Thymus (tissue), 11 donors: ENCODE data around the gene MTFP1. TPM values are rescaled to one million over a fixed set of nuclear protein-coding genes. Genes with fewer than 3 reads are reported as not detected.
"Not testable (repeated sequence)": the region's sequence is repeated elsewhere in the genome, so short reads cannot be mapped to it uniquely, and the experiment has no call there.

Source experiments
- DNase-seq, 9 donors: peaks; one replicate each; pipeline ENCODE4 v3.0.0-alpha.2; 2013; ENCODE audit warnings: low spot score in 9 of 9, low read depth in 6 of 9, missing footprints in 1 of 9
- H3K27ac ChIP-seq, 2 donors: one replicate each; pipeline ENCODE4 v1.5.1; 2013; ENCODE audit warnings: control low read depth in 1 of 2, low read depth in 1 of 2, low read length in 1 of 2, mild to moderate bottlenecking in 1 of 2, moderate library complexity in 1 of 2
- H3K27me3 ChIP-seq, 2 donors: one replicate each; pipeline ENCODE4 v1.5.1; 2013; ENCODE audit warnings: low read length in 1 of 2; ENCODE audit not compliant: control insufficient read depth in 2 of 2, insufficient read depth in 1 of 2
- H3K36me3 ChIP-seq, 2 donors: one replicate each; pipeline ENCODE4 v1.5.1; 2013; ENCODE audit warnings: low read length in 1 of 2, mild to moderate bottlenecking in 1 of 2, moderate library complexity in 1 of 2; ENCODE audit not compliant: control insufficient read depth in 2 of 2, insufficient read depth in 2 of 2
- H3K4me1 ChIP-seq, 2 donors: one replicate each; pipeline ENCODE4 v1.5.1; 2013; ENCODE audit warnings: low read length in 2 of 2; ENCODE audit not compliant: control insufficient read depth in 2 of 2, insufficient read depth in 2 of 2
- H3K4me3 ChIP-seq, 2 donors: one replicate each; pipeline ENCODE4 v1.5.1; 2013; ENCODE audit warnings: low read length in 2 of 2, control low read depth in 1 of 2, mild to moderate bottlenecking in 1 of 2
- H3K9me3 ChIP-seq, 2 donors: one replicate each; pipeline ENCODE4 v1.5.1; 2013; ENCODE audit warnings: low read length in 1 of 2, mild to moderate bottlenecking in 1 of 2; ENCODE audit not compliant: control insufficient read depth in 2 of 2, insufficient read depth in 1 of 2
- whole genome bisulfite sequencing: extraction: QIAGEN DNeasy Blood & Tissue Kit; methylation state at CpG from one replicate; pipeline ENCODE4 v1.1.7; 2013; 5-methylcytosine and 5-hydroxymethylcytosine counted together
- polyA plus RNA-seq: library from polyadenylated mRNA; stranded (reverse); fragments of 200-250 nt; gene quantifications from one replicate; pipeline ENCODE4 v1.2.3, GENCODE V29; 2013
- total RNA-seq: library from RNA; stranded (reverse); fragments of 120-200 nt; gene quantifications from one replicate; pipeline ENCODE4 v1.2.4, GENCODE V29; 2013
- donor health status: healthy.

MTFP1 gene
- total and polyA plus RNA-seq, 2 donors = 11.1 to 23.9 TPM

DNA sequence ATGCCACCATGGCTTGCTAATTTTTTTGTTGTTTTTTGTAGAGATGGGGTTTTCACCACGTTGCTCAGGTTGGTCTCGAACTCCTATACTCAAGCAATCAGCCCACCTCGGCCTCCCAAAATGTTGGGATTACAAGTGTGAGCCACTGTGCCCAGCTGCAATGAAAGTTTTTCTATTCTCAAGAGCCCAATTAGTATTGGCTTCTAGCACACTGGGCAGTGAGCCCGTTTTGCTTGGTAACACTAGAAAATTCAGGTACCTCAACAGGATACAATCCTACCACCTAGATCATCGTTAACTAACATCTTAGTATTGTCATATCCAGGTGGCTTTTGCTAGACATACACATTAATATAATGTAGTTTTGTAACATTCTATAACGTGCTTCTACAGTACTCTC, 27.3 kb downstream of the MTFP1 start:
- Histone ChIP-seq H3K4me3 (no peak overlapping the region), H3K4me1 (no peaks in the 10 kb centered on the region), H3K36me3 (no peaks in the 10 kb centered on the region), H3K27me3 (peaks cover 0 to 4% of the 10 kb centered on the region in 2 donors), H3K27ac (no peak overlapping the region), H3K9me3 (peaks cover 0 to 4% of the 10 kb centered on the region in 2 donors)
- WGBS = 90% methylated on average over 6 of the region's 6 CpGs
- no peak for DNase-seq

DNA sequence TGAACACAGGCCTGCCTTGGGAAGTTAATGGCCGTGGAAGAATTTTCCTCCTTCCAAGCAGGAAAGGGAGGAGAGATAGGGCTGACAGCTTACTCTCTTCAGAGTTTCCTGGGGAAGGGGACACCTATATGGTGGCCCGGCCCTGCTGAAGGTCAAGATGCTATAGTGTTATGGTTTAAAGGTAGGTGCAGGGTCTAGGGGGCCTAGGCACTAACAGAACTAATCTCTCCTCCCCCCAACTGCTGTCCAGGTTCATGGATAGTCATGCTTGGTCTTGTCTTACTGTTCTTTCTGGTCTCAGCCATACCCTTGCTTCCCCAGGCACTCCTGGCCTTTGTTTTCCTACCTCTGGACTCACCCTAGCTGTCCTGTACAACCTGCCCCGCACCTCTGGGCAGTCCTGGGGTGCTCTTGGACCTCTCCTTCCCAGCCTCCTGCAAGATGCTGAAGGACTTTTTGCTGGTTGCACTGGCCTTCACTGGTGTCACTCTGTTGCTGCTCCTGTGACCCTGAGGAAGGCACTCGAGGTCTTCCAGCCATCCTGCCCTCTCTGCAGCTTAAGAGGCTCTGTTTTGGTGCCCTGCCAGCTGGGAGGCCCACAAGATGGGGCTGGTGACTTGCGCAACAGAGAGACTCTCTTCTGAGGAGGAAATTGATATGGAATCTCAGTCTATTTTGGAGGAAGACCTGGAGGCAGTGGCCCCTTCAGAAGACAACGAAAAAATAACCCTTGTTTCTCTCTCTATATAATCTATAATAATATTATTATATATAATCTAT, 28.4 kb downstream of the MTFP1 start:
- Histone ChIP-seq H3K27ac (no peak overlapping the region), H3K4me3 (no peak overlapping the region), H3K9me3 (peaks cover 0 to 4% of the 10 kb centered on the region in 2 donors), H3K27me3 (peaks cover 0 to 2% of the 10 kb centered on the region in 2 donors), H3K4me1 (no peaks in the 10 kb centered on the region), H3K36me3 (no peaks in the 10 kb centered on the region)
- DNase-seq = peak in 3 of 9 donors; percentile 22 to 49 (median 27)
- WGBS = 74% methylated on average over 6 of the region's 6 CpGs

DNA sequence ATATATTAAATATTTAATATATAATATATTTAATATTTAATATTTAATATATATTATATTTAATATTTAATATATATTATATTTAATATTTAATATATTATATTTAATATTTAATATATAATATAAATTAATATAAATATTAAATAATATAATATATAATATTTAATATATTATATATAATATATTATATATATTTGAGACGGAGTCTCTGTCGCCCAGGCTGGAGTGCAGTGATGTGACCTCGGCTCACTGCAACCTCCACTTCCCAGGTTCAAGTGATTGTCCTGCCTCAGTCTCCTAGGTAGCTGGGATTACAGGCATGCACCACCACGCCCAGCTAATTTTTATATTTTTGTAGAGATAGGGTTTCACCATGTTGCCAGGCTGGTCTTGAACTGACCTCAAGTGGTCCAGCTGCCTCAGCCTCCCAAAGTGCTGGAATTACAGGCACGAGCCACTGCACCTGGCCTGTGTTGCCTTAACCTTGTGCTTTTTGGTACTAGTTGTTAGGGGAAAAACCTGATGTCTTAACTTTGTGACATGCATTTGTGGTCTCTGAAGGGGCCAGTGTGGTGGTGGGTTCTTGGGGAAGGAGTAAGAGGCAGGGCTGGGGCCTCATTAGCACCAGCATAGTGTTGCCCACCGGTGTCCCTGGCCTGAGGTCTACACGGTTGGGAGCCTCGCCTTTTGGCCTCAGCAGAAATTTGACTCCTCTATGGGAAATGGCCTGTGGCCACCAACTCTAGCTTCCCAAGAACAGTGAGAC, 29.7 kb downstream of the MTFP1 start:
- peaks cover 0 to 2% of the 10 kb centered on the region in 2 donors for H3K27me3 ChIP-seq
- H3K4me3 ChIP-seq = no peak overlapping the region
- no peaks in the 10 kb centered on the region for H3K4me1 ChIP-seq
- H3K36me3 ChIP-seq = no peaks in the 10 kb centered on the region
- no peak overlapping the region for H3K27ac ChIP-seq
- 89% methylated on average over 8 of the region's 8 CpGs for WGBS
- peak in 1 of 9 donors; percentile 24 for DNase-seq
- H3K9me3 ChIP-seq = peaks cover 0 to 4% of the 10 kb centered on the region in 2 donors

DNA sequence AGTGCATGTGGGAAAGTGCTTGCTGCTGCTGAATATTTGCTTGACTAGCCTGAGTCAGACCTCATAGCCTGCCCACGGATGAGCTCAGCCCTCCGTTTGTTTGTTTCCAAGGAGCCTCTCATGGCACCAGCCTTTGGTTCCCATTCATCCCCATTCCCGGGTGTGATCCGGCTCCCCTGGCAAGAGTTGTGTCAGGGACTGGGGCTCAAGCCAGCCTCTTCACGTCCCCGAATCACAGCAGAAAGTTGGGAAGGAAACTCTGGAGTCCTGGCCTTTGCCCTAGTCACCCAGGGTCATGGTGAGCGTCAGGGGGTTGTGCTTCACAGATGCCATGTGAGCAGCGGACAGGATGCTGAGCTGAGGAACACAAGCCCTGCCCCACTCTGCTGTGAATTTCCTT, 32.4 kb downstream of the MTFP1 start:
- no peak for DNase-seq
- 86% methylated on average over 8 of the region's 8 CpGs for WGBS
- H3K27me3 ChIP-seq = no peaks in the 10 kb centered on the region
- peaks cover 0 to 4% of the 10 kb centered on the region in 2 donors for H3K9me3 ChIP-seq
- H3K27ac ChIP-seq = no peak overlapping the region
- no peaks in the 10 kb centered on the region for H3K36me3 ChIP-seq
- no peaks in the 10 kb centered on the region for H3K4me1 ChIP-seq
- H3K4me3 ChIP-seq = no peak overlapping the region

DNA sequence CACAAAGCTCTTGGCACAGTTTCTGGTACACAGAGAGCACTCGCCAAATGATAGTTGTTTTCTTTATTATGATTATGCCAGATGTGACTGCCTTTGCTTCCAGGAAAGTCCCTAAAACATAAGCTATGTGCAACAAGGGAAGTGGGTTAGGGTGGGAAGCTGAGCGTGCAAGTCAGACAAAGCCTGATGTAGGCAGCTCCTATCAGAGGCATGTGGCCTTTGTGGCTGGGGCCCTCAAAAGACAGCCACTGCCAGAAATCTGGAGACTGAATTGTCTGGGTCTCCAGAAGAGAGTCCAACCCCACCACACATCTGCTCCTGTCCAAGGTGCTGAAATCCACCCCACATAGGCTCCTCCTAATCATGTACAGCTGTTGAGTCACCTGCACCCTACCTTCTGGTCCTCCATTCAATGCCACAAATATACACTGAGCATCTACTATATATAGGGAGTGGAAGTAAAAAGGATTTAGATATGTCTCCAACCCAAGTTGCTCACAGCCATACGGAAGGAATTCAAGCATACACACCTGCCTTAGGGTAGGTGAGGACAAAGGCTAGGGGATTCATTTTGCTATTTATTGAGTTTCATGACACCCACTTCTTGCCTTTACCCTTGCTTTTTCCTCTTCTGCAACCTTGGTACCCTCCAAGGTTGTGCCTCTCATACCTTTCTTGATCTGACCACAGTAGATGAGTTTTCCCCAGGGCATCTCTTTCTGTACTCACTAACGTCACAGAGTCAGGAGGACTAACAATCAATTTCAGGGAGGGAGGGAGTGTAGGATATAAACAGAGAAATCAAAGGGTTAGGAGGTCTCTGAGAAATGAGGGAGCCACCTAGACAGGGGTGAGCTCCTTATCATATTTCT, 33.8 kb downstream of the MTFP1 start:
- DNase-seq = peak in 4 of 9 donors; percentile 26 to 59 (median 42)
- Histone ChIP-seq H3K4me3 (no peak overlapping the region), H3K9me3 (peaks cover 0 to 4% of the 10 kb centered on the region in 2 donors), H3K36me3 (no peaks in the 10 kb centered on the region), H3K27ac (no peak overlapping the region), H3K27me3 (no peaks in the 10 kb centered on the region), H3K4me1 (no peaks in the 10 kb centered on the region)
- WGBS = 80% methylated on average over 4 of the region's 4 CpGs

DNA sequence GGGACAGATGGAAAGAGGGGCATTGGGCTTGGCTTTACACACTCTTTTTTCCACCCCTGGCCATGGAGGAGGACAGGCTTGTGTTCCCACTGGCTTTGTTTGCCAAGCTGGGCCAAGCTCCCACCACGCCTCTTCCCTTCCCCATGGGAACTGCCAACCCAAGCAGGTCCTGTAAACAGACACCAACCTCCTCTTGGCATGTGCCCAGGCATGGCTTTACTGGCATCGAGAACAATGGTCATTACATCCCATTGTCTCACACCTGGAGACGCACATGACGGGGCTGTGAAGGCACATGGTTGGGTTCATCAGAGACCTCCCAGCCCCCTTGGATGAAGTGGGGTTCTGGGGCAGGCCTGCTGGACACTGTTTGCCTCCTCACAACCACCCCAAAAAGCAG, 34.6 kb downstream of the MTFP1 start:
- 71% methylated on average over 4 of the region's 4 CpGs for WGBS
- Histone ChIP-seq H3K27ac (no peak overlapping the region), H3K36me3 (no peaks in the 10 kb centered on the region), H3K4me1 (no peaks in the 10 kb centered on the region), H3K4me3 (no peak overlapping the region), H3K27me3 (peaks cover 0 to 2% of the 10 kb centered on the region in 2 donors), H3K9me3 (peaks cover 0 to 4% of the 10 kb centered on the region in 2 donors)
- DNase-seq = no peak

DNA sequence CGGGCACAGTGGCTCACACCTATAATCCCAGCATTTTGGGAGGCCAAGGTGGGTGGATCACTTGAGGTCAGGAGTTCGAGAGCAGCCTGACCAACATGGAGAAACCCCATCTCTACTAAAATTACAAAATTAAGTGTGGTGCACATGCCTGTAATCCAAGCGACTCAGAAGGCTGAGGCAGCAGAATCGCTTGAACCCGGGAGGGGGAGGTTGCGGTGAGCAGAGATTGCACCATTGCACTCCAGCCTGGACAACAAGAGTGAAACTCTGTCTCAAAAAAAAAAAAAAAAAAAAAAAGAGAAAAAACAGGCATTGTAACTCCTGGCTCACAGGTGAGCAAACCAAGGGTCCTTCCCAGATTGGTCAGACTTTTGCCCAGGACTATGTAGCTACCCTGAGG, 35.0 kb downstream of the MTFP1 start:
- H3K4me3 ChIP-seq, H3K27ac ChIP-seq, H3K27me3 ChIP-seq, H3K9me3 ChIP-seq, H3K36me3 ChIP-seq, H3K4me1 ChIP-seq, DNase-seq: not testable (repeated sequence)
- WGBS = 95% methylated on average over 6 of the region's 6 CpGs

DNA sequence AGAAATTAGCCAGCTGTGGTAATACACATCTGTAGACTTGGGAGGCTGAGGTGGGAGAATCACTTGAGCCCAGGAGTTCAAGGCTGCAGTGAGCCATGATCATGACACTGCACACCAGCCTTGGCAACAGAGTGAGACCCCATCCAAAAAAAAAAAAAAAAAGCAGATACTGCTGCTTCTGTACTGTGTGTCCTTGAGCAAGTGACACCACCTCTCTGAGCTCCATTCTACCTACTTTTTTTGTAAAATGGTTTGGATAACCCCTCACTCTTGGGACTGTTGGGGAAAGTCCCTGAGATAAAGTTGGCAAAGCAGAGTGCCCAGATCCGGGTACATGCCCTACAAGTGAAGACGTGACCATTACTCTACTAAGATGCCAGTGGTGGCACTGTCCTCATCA, 43.6 kb downstream of the MTFP1 start:
- Histone ChIP-seq H3K4me1 (no peaks in the 10 kb centered on the region), H3K27ac (no peak overlapping the region), H3K4me3 (no peak overlapping the region), H3K9me3 (no peaks in the 10 kb centered on the region), H3K27me3 (peaks cover 0 to 23% of the 10 kb centered on the region in 2 donors), H3K36me3 (no peaks in the 10 kb centered on the region)
- no peak for DNase-seq
- 47% methylated on average over 2 of the region's 2 CpGs for WGBS
